ENCODE results near the gene CLDN9. TPM values are rescaled to one million over a fixed set of nuclear protein-coding genes. Genes with fewer than 3 reads are reported as not detected.

CLDN9 gene
- total RNA-seq, 1 donor from 2014 or later, result 1.5 TPM

DNA sequence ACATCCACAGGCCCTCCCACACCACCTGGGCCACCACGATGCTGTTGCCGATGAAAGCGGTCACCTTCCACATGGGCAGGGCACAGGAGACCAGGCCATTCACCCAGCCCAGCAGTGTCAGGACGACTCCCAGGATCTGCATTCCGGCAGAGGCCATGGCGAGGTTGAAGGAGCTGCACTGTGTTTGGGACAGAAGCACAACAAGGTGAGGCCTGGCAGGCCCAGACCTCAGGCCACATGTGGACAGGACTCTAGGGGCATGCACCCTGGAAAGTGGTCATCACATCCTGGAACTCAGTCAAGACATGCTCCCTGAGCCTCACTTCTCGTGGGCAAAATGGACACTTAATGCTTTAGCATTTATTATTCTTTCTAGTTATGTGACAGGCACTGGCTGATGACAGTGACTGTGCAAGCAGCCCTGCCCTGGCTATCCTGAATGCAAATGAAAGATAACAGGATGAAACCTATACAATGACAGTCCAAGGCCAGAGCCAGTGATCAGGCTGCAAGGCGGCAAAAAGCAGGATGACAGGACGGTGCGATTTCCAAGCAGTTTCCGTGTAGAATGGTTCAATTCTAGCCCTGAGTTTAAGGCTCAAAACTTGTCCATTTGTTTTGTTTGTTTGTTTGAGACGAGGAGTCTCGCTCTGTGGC, 3.3 kb downstream of the CLDN9 start:
- no peak for DNase-seq (ENCODE audit: low spot score)
- no peak for ATAC-seq

DNA sequence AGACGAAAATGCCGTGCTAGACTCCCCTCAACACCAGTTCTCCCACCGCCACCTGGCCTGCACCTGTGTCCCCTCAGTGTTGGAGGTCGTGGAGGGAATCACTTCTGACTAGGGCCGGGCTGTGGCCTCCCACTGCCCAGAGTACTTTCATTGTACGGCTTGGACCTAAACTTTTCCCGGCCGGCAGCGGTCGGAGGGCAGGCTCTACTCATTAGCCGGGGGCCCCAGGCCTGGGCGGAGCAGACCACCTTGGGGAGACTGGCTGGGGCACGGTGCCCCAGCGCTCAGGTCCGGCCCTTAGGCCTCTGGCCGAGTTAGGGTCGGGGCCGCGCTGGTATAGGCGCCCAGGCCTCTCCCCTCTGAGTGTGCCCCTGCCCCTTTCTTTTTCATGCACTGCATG, 4.6 kb downstream of the CLDN9 start:
- DNase-seq (ENCODE audit: low spot score) (no peak), ATAC-seq (no peak)

DNA sequence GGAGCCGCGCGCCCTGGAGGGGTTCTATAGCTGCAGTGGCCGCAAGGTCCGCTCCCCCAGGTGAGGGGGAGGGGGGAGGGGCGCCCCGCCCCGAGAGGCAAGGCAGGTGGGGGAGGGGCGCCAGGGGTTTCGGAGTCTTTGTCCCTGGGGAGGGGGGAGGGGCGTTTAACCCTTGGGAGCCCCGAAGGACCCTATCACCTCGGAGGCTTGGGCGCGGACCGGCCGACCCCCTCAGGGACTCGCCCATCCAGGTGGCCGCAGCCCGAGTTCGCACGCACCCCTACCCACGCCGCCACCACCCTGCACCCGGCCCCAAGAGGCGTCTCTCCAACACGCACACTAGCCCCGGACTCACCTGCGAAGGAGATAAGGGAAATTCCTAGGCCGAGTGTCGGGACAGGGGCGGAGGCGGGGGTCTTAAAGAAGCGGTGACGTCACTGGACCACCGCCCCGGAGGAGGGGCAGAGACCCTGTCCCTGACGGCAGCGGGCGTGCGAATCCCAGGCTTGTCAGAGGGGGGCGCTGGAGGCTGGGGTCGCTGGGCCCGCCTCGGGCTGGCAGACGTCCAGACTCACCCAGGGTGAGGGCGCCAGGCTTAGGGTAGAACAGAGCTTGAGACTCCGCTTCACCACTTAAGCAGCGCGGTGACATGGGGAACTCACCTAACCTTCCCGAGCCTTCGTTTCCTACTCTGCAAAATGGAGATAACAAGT, 5.2 kb downstream of the CLDN9 start, which contains the start of gene CLDN6:
TSS of gene CLDN6 (minus strand) at position 390 of the 713 bp plus-strand sequence. CDS start 2,162 bp downstream, outside the sequence.
- ATAC-seq, result no peak
- no peak for DNase-seq (ENCODE audit: low spot score)

DNA sequence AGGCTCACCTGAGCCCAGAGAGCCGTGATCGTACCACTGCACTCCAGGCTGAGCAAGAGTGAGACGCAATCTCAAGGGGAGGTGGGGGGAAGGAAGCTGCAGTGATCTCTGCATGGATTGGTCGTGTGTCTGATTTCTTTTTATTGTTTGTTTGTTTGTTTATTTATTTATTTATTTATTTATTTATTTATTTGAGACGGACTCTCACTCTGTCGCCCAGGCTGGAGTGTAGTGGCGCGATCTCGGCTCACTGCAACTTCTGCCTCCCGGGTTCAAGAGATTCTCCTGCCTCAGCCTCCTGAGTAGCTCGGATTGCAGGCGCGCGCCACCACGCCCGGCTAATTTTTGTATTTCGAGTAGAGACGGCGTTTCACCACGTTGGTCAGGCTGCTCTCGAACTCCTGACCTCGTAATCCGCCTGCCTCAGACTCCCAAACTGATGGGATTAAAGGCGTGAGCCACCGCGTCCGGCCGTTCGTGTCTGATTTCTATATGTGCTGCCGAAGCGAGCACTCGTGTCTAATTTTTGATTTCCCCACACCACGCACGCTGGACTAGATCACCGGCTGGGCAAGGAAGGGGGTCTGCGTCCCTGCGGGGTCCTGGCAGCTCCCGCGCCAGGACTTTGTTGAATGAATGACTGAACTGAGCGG, 7.0 kb downstream of the CLDN9 start:
- DNase-seq (ENCODE audit: low spot score), result no peak
- no peak for ATAC-seq

DNA sequence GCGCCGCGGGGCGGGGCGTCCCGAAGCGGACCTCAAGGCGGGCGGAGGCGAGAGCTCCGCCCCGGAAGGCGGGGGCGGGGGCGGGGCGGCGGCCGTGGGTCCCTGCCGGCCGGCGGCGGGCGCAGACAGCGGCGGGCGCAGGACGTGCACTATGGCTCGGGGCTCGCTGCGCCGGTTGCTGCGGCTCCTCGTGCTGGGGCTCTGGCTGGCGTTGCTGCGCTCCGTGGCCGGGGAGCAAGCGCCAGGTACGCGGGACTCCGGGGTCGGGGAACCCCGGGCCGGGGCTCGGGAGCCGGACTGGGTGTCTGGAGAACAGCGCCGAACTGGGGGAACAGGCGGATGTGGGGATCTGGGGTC, 7.5 kb downstream of the CLDN9 start, which contains the start of gene TNFRSF12A:
TSS of gene TNFRSF12A (plus strand) at position 122 of the 357 bp plus-strand sequence. CDS start at position 152, 30 bp downstream.
- ATAC-seq, result peak; percentile 69
- peak; percentile 82 for DNase-seq (ENCODE audit: low spot score)

DNA sequence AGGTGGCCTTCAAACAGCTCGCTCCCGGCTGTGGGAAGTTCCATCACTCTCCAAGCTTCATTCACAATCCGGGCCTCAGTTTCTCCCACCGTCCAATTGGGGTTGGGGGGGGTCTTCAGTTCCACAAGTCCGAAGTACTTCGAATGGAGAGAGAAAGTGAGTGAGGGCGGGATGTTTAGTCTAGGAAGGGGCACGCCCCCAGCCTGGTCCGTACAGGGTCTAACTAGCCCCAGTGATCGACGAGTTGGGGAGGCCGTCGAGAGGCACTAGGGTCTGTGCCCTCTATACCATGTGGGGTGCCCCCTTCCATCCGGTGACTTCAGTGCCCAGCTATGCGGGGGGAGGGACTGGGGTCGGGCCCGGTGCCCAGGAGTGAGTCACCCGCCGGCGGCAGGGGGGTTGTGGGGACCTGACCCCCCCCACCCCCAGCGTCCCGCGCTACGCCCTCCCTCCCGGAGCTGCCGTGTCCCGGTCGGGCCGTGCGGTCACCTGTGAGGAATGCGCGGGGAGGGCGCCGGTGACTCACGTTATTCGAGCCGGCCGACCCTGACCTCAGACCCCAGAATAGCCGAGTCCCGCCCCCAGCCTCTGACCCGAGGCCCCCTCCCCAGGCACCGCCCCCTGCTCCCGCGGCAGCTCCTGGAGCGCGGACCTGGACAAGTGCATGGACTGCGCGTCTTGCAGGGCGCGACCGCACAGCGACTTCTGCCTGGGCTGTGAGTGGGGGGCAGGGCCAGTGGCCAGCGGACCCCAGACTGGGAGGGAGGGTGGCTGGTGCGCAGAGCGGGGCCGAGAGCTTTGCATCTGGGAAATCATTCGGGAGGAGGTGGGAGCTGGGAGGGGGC, 8.1 kb downstream of the CLDN9 start:
- ATAC-seq (peak; percentile 13), DNase-seq (ENCODE audit: low spot score) (no peak)

DNA sequence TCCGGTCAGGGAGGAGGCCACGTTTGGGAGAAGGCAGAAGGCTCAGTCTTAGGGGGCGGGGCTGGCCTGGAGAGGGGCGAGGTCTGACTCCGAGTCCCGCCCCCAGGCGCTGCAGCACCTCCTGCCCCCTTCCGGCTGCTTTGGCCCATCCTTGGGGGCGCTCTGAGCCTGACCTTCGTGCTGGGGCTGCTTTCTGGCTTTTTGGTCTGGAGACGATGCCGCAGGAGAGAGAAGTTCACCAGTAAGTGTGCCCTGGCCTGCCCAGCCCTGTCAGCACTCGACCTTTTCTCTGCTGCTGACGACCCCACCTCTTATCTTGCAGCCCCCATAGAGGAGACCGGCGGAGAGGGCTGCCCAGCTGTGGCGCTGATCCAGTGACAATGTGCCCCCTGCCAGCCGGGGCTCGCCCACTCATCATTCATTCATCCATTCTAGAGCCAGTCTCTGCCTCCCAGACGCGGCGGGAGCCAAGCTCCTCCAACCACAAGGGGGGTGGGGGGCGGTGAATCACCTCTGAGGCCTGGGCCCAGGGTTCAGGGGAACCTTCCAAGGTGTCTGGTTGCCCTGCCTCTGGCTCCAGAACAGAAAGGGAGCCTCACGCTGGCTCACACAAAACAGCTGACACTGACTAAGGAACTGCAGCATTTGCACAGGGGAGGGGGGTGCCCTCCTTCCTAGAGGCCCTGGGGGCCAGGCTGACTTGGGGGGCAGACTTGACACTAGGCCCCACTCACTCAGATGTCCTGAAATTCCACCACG, 8.9 kb downstream of the CLDN9 start:
- DNase-seq (ENCODE audit: low spot score) (peak; percentile 77), ATAC-seq (peak; percentile 54)

DNA sequence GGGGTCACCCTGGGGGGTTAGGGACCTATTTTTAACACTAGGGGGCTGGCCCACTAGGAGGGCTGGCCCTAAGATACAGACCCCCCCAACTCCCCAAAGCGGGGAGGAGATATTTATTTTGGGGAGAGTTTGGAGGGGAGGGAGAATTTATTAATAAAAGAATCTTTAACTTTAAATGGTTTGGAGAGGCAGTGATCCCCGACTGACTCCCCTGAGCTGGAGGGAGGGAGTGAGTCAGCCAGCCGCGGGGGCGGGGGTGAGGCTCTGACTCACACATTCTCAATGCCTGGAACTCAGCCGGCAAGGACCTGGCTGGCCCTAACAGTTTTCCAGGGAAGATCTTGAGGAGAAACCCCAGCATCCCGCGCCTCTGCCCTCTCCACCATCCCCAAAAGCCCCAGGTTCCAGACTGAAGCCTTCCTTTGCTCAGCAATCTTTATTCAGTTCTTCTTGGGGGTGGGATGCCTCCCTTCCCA, 9.5 kb downstream of the CLDN9 start:
- no peak for DNase-seq (ENCODE audit: low spot score)
- no peak for ATAC-seq

DNA sequence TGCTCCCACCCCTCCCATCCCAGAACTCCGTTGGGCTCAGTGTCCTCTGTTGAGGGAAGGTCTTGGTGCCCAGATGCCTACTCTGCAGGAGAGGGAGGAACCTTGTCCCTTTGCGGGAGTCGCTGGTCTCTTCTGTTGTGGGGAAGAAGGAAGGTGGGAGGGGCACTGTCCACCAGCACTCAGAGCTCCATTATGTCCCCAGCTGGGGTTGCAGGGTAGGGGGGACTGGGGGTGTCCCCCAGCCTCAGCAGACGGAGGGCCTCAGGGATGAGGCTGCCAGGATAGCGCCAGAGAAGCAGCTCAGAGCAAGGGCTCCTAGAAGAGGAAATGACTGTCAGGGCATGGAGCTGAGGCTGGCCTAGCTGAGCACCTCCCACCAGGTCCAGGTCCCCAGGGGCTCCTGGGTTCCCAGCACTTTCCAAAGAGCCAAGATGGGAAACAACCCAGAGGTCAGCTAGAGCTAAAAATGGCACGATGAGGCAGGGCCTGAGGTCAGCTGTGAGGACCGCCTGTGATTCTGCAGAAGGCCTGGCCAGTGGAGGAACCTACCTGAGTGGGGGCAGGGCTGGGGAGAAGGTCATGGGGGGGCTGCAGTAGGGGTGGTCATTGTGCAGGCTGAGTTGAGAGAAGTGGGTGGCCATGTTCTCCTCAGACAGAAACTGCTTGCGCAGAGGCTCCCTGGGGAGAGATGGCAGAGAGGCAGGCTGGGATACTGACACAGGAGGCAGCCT, 10.1 kb downstream of the CLDN9 start:
- ATAC-seq, result no peak
- no peak for DNase-seq (ENCODE audit: low spot score)

DNA sequence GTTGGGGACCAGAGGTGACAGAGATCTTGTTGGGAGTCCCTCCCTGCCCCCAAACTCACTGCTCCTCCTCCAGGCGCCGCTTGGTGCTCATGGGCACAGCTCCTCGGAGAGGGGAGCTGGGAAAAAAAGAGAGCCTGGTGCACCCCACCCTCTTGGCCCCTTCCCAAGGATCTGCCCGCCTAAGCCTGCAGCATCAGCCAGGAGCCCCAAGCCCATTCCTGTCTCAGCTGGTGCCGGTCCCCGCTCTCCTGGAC, 10.6 kb downstream of the CLDN9 start:
- no peak for DNase-seq (ENCODE audit: low spot score)
- ATAC-seq, result no peak

DNA sequence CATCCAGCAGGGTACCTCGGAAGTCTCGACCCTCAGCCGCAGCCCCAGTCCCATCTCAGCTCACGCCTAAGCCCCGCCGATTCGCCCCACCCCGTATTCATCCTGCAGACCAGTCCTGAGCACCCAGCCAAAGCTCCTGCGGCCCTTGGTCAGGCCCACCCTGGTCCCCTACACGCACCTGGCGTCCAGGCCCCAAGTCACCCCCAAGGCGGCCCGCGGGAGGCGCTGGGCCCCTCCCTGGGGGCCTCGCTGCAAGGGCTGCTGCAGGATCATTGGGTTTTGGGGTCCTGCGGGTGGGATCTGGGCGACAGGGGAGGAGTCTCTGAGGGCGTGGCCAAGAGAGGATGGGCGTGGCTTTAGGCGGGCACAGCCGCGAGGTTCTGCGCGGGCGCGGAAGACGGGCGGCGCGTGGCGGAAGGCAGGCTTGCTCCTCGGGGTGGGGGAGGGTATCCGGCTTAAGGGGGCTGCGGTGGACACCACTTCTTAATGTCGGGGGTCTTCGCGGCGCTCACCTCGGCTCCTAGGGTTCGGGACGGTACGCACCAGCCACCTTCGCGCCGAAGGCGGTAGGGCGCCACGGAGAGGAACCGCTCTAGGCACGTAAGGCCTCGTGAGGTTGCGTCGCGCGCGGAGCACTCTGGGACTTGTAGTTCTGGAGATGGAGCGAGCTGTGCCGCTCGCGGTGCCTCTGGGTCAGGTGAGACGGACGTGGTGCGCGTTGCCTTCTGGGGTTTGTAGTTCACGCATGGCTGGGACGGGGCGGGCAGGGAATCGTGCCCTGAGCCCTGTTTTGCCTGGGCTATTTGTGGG, 11.2 kb downstream of the CLDN9 start, which contains the start of the genes HCFC1R1 and THOC6:
TSS of gene HCFC1R1 (minus strand) at position 274 of the 810 bp plus-strand sequence. CDS start at position 273, 1 bp downstream.
TSS of gene THOC6 (plus strand) at position 367 of the 810 bp plus-strand sequence. CDS start at position 659, 292 bp downstream.
- DNase-seq (ENCODE audit: low spot score), result peak; percentile 98

DNA sequence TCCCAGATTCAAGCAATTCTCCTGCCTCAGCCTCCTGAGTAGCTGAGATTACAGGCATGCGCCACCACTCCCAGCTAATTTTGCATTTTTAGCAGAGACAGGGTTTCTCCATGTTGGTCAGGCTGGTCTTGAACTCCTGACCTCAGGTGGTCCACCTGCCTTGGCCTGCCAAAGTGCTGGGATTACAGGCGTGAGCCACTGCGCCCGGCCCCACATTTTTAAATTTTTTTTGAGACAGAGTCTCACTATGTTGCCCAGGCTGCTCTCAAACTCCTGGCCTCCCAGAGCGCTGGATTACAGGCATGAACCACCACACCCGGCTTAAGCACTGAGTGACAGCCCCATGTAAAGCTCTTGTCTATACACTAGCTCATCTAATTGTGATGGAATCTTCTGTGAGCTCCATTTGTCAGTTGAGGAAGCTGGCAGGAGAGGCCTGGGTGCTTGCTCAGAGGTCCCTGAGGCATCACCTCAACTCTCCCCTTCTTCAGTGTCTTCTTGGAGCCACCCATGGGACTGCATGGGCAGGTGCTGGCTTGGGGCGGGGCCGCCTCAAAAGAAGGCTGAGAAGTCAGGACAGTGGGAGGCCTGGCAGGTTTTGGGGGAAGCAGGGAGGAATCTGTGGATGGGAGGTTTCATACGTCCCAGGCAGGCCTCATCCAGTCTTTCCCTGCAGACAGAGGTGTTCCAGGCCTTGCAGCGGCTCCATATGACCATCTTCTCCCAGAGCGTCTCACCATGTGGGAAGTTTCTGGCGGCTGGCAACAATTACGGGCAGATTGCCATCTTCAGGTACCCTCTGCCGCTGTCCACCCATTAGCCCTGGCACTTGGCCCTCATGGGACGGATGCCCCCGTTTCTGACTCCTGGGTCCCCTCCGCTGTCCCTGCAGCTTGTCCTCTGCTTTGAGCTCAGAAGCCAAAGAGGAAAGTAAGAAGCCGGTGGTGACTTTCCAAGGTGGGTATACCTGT, 12.6 kb downstream of the CLDN9 start:
- ATAC-seq (no peak), DNase-seq (ENCODE audit: low spot score) (no peak)

More for the DNA sequence above, 11.2 kb downstream of the CLDN9 start, which contains the start of the genes HCFC1R1 and THOC6:
- peak; percentile 79 for ATAC-seq

DNA sequence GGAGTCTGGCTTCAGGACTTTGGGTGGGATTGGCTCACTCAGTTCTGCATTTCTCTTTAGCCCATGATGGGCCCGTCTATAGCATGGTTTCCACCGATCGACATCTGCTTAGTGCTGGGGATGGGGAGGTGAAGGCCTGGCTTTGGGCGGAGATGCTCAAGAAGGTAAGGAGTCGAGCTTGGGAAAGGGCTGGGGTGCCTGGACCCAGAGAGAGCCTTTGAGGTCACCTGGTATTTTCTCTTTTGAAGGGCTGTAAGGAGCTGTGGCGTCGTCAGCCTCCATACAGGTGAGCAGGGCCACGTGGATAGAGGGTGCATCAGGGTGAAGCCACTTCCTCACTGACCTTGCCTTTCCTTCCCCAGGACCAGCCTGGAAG, 13.3 kb downstream of the CLDN9 start:
- no peak for DNase-seq (ENCODE audit: low spot score)
- no peak for ATAC-seq

DNA sequence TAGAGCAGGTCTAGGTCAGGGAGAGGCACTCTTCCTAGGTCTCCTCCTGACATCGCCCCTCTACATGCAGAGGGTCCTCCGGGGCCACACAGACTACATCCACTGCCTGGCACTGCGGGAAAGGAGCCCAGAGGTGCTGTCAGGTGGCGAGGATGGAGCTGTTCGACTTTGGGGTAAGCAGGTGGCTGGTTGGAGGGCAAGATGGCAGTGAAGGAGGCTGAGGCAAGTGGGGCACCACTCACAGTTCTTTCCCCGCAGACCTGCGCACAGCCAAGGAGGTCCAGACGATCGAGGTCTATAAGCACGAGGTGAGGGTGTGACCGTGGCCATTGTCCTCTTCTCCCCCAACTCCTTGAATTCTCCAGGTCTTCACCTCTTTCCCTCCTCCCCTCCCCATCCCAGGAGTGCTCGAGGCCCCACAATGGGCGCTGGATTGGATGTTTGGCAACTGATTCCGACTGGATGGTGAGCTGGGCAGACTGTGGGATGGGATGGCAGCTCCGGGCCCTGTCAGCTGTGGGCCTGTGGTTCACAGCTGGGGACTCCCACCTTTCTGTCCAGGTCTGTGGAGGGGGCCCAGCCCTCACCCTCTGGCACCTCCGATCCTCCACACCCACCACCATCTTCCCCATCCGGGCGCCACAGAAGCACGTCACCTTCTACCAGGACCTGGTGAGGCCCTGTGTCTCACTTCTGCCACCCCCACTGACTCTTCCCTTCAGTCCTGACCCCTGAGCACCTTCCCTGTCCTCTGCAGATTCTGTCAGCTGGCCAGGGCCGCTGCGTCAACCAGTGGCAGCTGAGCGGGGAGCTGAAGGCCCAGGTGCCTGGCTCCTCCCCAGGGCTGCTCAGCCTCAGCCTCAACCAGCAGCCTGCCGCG, 14.1 kb downstream of the CLDN9 start:
- no peak for ATAC-seq
- no peak for DNase-seq (ENCODE audit: low spot score)

DNA sequence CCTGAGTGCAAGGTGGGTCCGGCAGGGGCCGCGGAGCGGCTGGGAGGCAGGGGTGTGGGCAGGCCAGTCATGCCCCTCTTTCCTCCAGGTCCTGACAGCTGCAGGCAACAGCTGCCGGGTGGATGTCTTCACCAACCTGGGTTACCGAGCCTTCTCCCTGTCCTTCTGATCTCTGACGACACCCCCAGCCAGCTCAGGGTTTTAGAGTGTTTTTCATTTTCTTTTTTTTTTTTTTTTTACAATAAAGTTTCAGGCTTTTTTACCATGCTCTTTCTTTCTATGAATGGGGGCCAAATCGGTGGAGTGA, 14.7 kb downstream of the CLDN9 start:
- no peak for ATAC-seq
- no peak for DNase-seq (ENCODE audit: low spot score)

DNA sequence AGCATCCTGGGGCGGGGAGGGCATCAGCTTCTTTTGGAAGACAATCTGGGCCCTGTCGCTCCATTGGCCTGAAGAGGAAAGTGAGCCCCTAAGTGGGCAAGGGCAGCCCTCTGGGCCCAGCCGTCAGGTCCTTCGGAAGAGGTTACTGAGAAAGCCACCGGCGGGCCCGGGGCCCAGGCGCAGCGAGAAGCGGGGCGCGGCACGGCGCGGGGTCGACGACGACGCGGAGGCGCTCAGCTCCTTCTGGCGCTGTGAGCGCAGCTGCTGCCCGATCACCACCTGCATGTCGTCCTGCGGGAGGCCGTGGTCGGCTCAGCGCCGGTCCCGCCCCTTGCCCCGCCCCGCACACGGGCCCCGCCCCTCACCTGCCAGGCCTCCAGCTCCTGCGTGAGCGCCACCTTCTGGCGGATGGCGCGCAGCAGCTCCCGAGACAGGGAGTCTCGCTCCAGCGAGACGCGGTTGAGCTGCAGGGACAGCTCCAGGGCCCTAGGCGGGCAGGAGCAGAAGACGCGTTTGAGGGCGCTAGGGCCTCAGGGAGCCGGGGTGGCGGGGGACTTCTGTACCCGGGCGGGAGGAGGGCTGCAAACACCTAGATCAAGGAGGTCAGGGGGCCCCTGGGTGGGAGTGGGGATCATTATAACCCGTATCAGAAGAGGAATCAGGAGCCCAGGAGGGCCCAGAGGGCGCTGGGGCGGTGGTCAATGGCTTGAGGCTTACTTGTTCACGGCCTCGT, 15.4 kb downstream of the CLDN9 start:
- peak; percentile 80 for ATAC-seq
- peak; percentile 88 for DNase-seq (ENCODE audit: low spot score)
